Glomerular visceral epithelial cell (primary cell): Measurements from ENCODE around the gene RPS21.

ENCODE experiments used
- DNase-seq: peaks from one replicate; pipeline ENCODE4 v3.0.0-alpha.2; 2016; ENCODE audit errors: extremely low spot score

The RPS21 gene

DNA sequence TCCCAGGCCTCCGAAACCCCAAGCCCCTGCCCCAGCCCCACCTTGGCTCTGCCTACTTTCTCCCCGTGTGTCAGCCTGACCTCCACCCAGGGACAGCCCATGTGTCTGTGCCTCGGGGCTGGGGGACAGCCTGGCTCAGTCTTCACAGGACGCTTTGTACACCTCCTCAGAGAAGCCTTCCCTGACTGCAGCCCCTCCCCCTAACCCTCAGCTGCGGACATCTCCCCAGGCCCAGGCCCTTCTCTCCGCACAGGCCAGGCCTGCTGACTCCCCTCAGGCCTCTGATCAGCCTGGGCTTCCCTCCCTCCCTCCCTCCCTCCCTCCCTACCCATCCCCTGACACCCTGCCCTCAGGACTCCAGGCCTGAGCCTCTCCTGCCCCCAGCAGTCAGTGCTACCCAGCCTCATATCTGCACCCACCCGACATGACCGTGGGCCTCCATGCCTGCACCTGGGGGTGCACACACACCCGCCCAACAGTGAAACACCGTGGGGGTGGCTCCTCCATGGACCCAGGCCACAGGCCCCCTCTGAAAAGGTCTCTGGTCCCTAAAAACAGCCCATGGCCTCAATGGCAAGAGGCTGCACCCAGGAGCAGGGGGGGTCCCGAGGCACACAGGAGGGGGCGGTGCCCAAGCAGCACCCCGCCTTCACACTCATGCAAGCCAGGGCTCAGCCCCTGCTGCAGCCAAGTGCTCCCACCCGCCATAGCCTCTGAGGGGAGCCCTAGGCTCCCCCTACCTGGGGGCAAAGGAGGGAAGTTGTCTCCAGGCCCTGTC lies 32.7 kb upstream of the RPS21 start:
- no peak for DNase-seq

DNA sequence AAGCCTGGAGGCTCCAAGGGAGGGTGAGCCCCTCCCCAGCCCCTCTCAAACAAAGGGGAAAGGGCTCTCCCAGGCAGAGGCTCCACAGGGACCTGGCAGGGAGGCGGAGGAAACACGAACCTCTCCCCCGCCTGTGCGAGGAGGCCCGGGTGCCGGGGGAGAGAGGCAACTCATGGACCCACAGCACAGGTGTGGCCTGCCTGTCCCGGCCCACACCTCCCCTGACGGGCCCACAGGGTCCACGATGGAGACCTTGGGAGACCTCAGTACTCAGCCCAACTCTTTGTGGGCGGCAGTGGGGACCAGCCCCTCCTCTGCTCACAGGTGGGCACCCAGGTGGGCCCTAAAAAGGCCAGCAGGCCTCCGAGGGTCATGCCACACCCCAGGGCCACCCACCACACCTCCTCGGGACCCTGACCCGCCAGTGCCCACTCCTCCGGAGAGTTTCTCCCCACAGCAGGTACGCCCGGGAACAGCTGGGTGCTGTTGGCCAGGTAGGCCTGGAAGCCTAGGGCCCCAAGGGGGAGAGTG lies 32.0 kb upstream of the RPS21 start:
- DNase-seq = no peak

GRCh38 chr20:62355516-62355877 lies 31.4 kb upstream of the RPS21 start:
- DNase-seq = peak; percentile 76

DNA sequence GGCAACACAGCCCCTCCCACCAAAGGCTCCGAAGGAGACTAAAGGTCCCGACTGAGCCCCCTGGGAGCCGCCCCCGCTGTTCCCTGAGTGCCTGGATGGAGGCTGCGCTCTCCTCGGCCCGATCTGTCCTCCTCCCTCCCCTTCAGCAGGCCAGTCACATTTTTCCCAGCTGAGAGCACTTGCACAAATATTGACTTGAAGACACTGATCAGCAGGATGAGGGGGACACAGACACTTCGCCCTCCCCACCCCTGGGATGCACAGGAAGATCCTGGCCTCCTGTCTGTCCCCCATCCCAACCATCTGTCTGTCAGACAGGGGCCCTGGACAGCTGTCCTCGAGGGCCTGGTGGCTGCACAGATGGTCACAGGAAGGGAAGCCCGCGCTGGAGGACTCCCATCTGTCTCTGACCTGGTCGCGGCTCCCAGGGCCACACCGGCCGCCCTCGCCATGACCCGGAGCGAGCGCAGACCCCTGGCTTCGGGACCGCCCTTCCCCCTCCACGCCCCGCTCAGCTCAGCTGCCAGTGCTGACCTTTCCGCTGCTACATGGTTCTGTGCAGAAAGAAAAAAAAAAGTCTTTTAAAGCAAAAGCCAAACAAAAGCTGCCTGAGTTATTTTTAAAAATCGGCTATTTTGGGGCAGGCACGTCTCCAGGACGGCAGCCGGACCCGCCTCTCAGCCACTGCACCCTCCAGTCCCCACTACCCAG lies 30.9 kb upstream of the RPS21 start:
- no peak for DNase-seq

DNA sequence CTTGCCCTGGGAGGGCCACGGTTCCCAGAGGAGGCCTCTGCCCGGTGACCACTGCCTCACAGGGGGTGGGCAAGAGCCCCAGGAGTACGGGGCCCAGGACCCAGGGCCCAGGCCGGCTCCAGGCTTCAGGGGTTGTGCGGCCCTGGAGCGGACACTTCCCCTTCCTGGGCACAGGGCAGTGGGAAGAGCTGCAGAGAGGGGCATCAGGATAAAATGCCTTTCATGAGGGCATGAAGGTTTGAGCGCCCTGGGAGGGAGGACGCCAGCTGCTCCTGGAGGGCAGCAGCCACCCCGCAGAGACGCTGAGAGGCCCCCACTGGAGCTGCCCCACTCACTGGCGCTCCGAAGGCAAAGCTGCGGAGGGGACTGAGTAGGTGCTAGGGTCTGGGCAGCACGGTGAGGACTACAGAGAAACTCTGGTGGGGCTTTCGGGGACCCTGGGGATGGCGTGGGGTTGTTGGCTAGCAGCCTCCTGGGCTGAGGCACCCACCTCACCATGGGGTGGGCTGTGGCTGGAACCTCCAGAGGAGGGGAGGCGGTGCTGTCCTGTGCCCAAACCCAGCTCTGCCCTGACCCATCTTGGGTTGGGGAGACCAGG lies 30.2 kb upstream of the RPS21 start:
- no peak for DNase-seq

- DNase-seq = peak; percentile 91
These were observed 29.7 kb upstream of the RPS21 start for GRCh38 chr20:62357187-62357667.

- no peak for DNase-seq
These were observed 29.2 kb upstream of the RPS21 start for GRCh38 chr20:62357681-62358080.

DNA sequence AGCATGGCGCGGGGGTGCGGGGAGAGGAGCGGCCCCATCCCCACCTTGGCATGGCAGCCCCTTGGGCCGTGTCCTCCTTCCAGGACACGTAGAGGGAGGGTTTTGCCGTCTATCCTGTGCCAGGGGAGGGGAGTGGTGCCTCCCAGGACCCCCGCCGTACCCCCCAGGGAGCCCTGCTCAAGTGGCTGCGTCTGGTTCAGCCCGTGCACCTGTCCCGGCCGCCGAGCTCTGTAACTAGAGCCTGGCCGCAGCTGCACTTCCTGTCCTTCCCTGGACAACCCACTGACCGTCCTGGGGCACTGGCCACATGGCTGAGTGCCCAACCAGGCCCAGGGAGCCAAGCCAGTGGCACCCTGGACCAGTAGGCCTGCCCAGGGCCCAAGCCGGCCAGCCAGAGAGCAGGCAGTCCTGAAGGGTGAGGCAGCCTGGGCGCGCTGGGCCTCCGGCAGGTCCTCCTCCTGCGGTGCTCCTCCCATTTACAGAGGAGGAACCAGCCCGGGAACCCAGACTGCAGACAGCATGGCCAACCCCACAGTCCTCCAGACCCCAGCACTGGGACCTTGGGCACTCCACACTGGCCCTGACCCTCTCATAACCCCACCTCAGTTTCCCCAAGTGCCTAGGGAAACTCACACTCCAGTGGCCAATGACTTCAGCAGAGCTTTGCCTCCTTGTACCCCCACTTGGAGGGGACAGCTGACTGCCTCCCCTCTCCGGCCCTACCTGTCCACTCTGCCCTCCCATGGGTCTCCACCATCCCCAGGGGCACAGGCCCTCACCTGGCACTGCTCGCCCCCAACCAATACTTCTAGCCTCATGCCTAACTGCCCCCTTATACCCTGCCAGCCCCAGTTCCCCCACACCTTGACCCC lies 28.5 kb upstream of the RPS21 start:
- no peak for DNase-seq

GRCh38 chr20:62359043-62359490 lies 27.8 kb upstream of the RPS21 start:
- DNase-seq = no peak

GRCh38 chr20:62359491-62360121 lies 27.3 kb upstream of the RPS21 start:
- DNase-seq = no peak

- DNase-seq = no peak
These were observed 25.8 kb upstream of the RPS21 start for GRCh38 chr20:62360854-62361798.

DNA sequence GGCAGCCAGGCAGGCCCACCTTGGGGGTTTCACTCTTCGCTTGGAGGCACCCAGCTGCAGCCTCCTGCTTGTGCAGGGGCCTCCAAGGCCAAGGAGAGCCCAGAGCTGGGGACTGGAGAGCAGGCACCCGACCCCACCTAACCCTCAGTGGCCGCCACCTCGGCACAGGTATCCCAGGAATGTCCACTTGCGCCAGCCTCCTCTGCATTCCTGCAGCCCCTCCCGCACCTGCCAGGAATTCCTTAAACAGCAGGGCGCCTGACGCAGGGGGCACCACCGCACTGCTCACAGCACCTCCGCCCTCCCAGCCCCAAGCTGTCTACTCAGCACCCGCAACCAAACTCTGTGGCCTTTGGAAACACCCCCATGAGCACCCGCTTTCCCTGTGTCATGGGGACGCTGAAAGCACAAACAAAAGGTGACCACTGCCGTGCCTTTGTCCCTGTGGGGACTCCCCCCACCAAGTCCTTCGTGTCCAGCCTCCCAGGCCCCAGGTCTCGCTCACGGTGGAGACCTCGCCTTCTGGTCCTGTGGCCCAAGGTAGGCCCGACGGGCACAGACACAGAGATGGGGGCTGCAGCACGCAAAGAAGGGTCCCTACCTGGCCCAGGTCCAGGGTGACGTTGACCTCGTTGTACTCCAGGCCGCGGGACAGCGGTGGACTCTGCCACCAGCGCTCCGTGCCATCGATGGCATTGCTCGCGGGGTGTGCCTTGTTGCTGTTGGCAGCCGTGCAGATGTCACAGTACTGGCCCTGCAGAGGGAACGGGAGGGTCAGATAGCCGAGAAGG lies 24.9 kb upstream of the RPS21 start:
- DNase-seq = no peak

DNA sequence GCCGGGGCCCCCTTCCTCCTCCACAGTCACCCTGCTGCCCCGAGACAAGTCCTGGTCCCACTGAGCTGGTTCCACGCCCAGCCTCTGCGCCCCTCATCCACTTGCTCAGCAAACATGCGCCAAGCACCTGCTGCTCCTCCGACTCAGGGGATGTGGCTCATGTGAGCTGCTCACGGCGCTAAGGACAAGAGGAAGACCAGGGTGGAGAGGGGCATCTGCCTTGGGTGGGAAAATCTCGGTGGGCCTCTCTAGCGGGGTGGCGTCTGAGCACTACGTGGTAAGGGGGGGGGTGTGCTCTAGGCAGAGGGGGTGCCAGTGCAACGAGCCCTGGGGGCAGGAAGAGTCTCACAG lies 24.3 kb upstream of the RPS21 start:
- DNase-seq = no peak

DNA sequence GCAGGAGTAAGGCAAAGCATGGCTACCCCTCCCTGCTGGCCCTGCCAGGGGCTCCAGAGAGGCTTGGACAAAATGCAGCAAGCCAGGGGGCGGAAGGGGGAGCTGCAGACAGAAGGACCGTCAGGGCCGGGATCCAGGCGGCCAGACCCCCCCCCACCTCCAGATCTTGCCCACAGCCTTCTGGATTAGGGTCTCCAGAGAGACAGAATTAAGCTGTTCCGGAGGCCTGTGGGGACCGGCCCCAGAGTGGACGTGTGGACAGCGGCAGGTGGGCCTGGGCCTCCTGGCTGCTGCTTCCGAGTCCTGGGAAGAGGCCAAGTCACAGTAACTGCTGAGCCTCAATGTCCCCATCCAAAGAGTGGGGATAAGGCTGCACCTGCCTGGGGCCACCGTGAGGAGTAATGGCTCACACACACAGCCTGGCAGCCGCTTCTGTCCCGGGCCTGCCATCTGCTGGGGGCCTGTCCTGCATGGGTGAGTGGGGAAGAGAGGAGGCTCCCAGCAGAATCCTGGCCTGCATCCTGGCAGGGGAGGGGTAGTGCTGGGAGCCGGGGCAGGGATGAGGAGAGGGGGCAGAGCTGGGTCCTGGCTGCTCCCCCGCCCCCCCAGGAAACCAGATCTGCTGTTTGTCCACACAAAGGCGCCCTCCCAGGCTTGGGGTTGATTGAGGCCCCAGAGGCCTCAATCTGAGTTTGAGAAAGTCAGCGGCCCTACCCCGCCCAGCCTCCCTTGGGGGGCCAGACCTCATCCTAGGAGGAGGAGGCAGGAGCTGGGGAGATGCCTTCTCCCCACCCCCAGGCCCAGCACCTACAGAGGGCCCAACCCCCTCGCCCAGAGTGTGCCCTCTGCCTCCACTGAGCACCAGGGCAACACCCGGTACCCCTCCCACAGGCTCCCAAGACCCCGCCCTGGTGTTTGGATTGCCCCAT lies 23.6 kb upstream of the RPS21 start:
- no peak for DNase-seq

DNA sequence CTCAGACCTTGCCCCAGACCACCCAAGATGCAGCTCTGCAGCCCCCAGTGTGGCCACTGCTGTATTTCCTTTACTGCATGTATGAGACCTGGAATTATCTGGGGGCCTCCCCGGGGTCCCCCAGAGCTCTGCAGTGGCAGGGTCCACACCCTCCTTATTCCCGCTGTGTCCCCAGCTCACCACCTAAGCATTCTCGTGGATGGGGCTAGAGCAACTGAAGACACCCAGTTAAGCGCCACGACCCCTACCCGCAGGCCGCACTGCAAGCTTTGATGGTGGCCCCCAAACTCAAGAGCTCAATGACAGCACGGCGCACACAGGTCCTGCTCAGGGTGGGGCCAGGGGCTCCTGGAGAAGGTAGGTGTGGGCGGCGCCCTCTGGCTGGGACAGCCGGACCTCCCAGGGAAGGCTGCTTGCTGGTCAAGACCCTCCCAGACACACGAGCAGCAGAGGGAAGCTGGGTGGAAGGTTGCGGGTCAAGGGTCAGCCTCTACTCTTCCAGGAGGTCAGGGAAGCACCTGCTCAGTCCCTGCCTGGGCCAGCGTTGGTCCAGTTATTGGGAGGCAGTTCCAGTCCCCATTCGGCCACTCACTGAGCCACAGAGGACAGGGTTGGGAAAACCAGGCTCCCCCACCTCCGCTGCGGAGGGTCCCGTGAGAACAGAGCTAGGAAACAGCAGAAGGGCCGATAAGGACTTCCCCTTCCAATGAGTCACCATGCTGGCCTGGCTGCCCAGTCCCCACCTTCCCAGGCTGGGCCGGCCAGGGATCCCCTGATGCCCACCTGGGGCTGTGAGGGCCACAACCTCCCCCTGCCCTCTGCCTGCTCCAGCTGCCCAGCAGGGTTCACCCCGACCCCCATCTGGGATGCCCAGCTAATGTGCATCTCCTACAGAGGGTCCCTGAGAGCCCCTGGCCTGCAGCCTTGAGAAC lies 22.7 kb upstream of the RPS21 start:
- DNase-seq = no peak

GRCh38 chr20:62364911-62365736 lies 21.8 kb upstream of the RPS21 start:
- no peak for DNase-seq
